ENCODE data around the gene UBE4B.

DNA sequence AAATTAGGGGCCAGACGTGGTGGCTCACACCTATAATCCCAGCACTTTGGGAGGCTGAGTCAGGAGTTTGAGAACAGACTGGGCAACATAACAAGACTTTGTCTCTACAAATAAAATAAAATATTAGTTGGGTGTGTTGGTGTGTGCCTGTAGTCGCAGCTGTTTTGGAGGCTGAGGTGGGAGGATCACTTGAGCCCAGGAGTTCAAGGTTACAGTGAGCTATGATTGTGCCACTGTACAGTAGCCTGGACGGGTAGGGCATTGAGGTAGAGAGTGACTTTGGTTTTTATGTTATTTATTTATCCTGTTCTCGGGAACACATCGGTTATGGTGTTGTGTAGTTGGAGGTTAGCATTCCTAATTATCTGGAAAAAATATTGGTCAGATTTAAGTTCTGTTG, 197.1 kb downstream of the UBE4B start:
- TF ChIP-seq, protein P1, sequence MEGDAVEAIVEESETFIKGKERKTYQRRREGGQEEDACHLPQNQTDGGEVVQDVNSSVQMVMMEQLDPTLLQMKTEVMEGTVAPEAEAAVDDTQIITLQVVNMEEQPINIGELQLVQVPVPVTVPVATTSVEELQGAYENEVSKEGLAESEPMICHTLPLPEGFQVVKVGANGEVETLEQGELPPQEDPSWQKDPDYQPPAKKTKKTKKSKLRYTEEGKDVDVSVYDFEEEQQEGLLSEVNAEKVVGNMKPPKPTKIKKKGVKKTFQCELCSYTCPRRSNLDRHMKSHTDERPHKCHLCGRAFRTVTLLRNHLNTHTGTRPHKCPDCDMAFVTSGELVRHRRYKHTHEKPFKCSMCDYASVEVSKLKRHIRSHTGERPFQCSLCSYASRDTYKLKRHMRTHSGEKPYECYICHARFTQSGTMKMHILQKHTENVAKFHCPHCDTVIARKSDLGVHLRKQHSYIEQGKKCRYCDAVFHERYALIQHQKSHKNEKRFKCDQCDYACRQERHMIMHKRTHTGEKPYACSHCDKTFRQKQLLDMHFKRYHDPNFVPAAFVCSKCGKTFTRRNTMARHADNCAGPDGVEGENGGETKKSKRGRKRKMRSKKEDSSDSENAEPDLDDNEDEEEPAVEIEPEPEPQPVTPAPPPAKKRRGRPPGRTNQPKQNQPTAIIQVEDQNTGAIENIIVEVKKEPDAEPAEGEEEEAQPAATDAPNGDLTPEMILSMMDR (IDR thresholded peaks at IDR 0.05) = no peak
- TF ChIP-seq POLR2A (IDR thresholded peaks at IDR 0.05) (no peak), POLR2AphosphoS5 (IDR thresholded peaks at IDR 0.05) (no peak)

Data from sigmoid colon (tissue), 4 donors.